HG02623 (cell line): Measurements from ENCODE around the gene CSN1S1.
"Not testable (repeated sequence)": the region's sequence is repeated elsewhere in the genome, so short reads cannot be mapped to it uniquely, and the experiment has no call there.

Source experiments
- ATAC-seq: cut with Tn5 transposase; IDR thresholded peaks from one replicate; pipeline ENCODE4 v1.9.1; 2021; ENCODE audit warnings: moderate library complexity; ENCODE audit not compliant: unreplicated experiment

CSN1S1 gene

GRCh38 chr4:69930768-69931167, at the start of gene CSN1S1:
Gene CSN1S1, plus strand, starts transcription at chr4:69931068. Its CDS starts 1,488 bp downstream, at chr4:69932556.
- no peak for ATAC-seq

GRCh38 chr4:69881173-69881773, 49.6 kb upstream of the CSN1S1 start:
- ATAC-seq: peak; percentile 87

GRCh38 chr4:69882150-69882549, 48.7 kb upstream of the CSN1S1 start:
- no peak for ATAC-seq

- no peak for ATAC-seq
Measured at GRCh38 chr4:69888336-69888735, 42.5 kb upstream of the CSN1S1 start.

GRCh38 chr4:69894186-69894585, 36.7 kb upstream of the CSN1S1 start:
- no peak for ATAC-seq

GRCh38 chr4:69894721-69895120, 36.1 kb upstream of the CSN1S1 start:
- ATAC-seq: no peak

- no peak for ATAC-seq
Measured at GRCh38 chr4:69896530-69897116, 34.2 kb upstream of the CSN1S1 start.

GRCh38 chr4:69907151-69907550, 23.7 kb upstream of the CSN1S1 start:
- ATAC-seq: no peak

GRCh38 chr4:69909195-69909594, 21.7 kb upstream of the CSN1S1 start:
- ATAC-seq: peak; percentile 34

- peak; percentile 92 for ATAC-seq
Measured at GRCh38 chr4:69910016-69910782, 20.7 kb upstream of the CSN1S1 start.

GRCh38 chr4:69920874-69921273, 10.0 kb upstream of the CSN1S1 start:
- no peak for ATAC-seq

- ATAC-seq: not testable (repeated sequence)
Measured at GRCh38 chr4:69923782-69924410, 7.0 kb upstream of the CSN1S1 start.

GRCh38 chr4:69934150-69934549, 3.3 kb downstream of the CSN1S1 start:
- ATAC-seq: no peak

GRCh38 chr4:69936566-69936965, 5.7 kb downstream of the CSN1S1 start:
- no peak for ATAC-seq

GRCh38 chr4:69951602-69952001, 20.7 kb downstream of the CSN1S1 start:
- ATAC-seq: no peak

- no peak for ATAC-seq
Measured at GRCh38 chr4:69957209-69957608, 26.3 kb downstream of the CSN1S1 start.

GRCh38 chr4:69965628-69966027, 34.8 kb downstream of the CSN1S1 start, which contains the start of gene CSN2:
Gene CSN2, minus strand, starts transcription at chr4:69965728. Its CDS starts 4,733 bp downstream, at chr4:69960995.
- no peak for ATAC-seq

- ATAC-seq: no peak
Measured at GRCh38 chr4:69970071-69970470, 39.2 kb downstream of the CSN1S1 start.

- no peak for ATAC-seq
Measured at GRCh38 chr4:69974631-69975030, 43.8 kb downstream of the CSN1S1 start.

GRCh38 chr4:69977582-69977981, 46.7 kb downstream of the CSN1S1 start:
- ATAC-seq: no peak

- no peak for ATAC-seq
Measured at GRCh38 chr4:69984030-69984443, 53.2 kb downstream of the CSN1S1 start.

GRCh38 chr4:69986663-69987062, 55.8 kb downstream of the CSN1S1 start:
- no peak for ATAC-seq
